Mesenchymal stem cell (in vitro differentiated cells and primary cell): ENCODE results near the gene MKNK1.

Source experiments
- DNase-seq: peaks from one replicate; pipeline ENCODE4 v3.0.0-alpha.2; 2013
- H2AFZ ChIP-seq: one replicate; pipeline ENCODE4 v1.6.1; 2013; ENCODE audit warnings: low read depth, mild to moderate bottlenecking, control low read depth, inconsistent platforms, low read length, moderate library complexity
- H2AK5ac ChIP-seq: 2 replicates; pipeline ENCODE4 v1.6.1; 2013; ENCODE audit warnings: low read length, moderate library complexity, mild to moderate bottlenecking, inconsistent platforms; ENCODE audit not compliant: severe bottlenecking
- H2BK120ac ChIP-seq: one replicate; pipeline ENCODE4 v1.6.1; 2013; ENCODE audit warnings: low read depth, mild to moderate bottlenecking, inconsistent platforms, low read length, moderate library complexity
- H2BK12ac ChIP-seq, 2 experiments: one replicate each; pipeline ENCODE4 v1.6.1; 2013; ENCODE audit warnings: inconsistent platforms in 2 of 2, low read length in 2 of 2, mild to moderate bottlenecking in 2 of 2, moderate library complexity in 2 of 2, control low read depth in 1 of 2
- H2BK15ac ChIP-seq: one replicate; pipeline ENCODE4 v1.6.1; 2013; ENCODE audit warnings: mild to moderate bottlenecking, low read depth, inconsistent platforms; ENCODE audit not compliant: poor library complexity, severe bottlenecking
- H2BK5ac ChIP-seq: 2 replicates; pipeline ENCODE4 v1.6.1; 2013; ENCODE audit warnings: low read depth, mild to moderate bottlenecking, low read length, control low read depth, inconsistent platforms; ENCODE audit not compliant: poor library complexity, severe bottlenecking
- H3K14ac ChIP-seq, 2 experiments: one replicate each; pipeline ENCODE4 v1.6.1; 2013; ENCODE audit warnings: inconsistent platforms in 2 of 2, low read length in 2 of 2, control low read depth in 1 of 2, mild to moderate bottlenecking in 1 of 2, moderate library complexity in 1 of 2
- H3K18ac ChIP-seq, 2 experiments: one replicate each; pipeline ENCODE4 v1.6.1; 2013; ENCODE audit warnings: inconsistent platforms in 2 of 2, low read length in 2 of 2, control low read depth in 1 of 2, low read depth in 1 of 2, mild to moderate bottlenecking in 1 of 2
- H3K23ac ChIP-seq, 2 experiments: one replicate each; pipeline ENCODE4 v1.6.1; 2013; ENCODE audit warnings: inconsistent platforms in 2 of 2, low read length in 2 of 2, mild to moderate bottlenecking in 2 of 2, moderate library complexity in 2 of 2, control low read depth in 1 of 2
- H3K27ac ChIP-seq: 2 replicates; pipeline ENCODE4 v1.5.1; 2013; ENCODE audit warnings: mild to moderate bottlenecking, moderate library complexity, low read length, control low read depth, inconsistent platforms; ENCODE audit not compliant: poor library complexity, severe bottlenecking
- H3K27me3 ChIP-seq, 2 experiments: 2 replicates each; pipeline versions ENCODE4 v1.6.1 to v1.7.0; 2013; ENCODE audit warnings: low read length in 2 of 2, mild to moderate bottlenecking in 2 of 2, moderate library complexity in 2 of 2, control low read depth in 1 of 2, inconsistent platforms in 1 of 2; ENCODE audit not compliant: control insufficient read depth in 1 of 2, insufficient read depth in 1 of 2
- H3K36me3 ChIP-seq, 2 experiments: 2 replicates each; pipeline versions ENCODE4 v1.6.1 to v1.7.0; 2013; ENCODE audit warnings: low read length in 2 of 2, control low read depth in 1 of 2, inconsistent platforms in 1 of 2, low read depth in 1 of 2, mild to moderate bottlenecking in 1 of 2; ENCODE audit not compliant: insufficient read depth in 2 of 2, control insufficient read depth in 1 of 2
- H3K4ac ChIP-seq, 2 experiments: one replicate each; pipeline ENCODE4 v1.6.1; 2013; ENCODE audit warnings: inconsistent platforms in 2 of 2, low read length in 2 of 2, mild to moderate bottlenecking in 2 of 2, moderate library complexity in 2 of 2, control low read depth in 1 of 2, low read depth in 1 of 2
- H3K4me1 ChIP-seq: 2 replicates; pipeline ENCODE4 v1.6.1; 2013; ENCODE audit warnings: low read depth, low read length, control low read depth; ENCODE audit not compliant: control insufficient read depth, insufficient read depth
- H3K4me2 ChIP-seq: 2 replicates; pipeline ENCODE4 v1.6.1; 2013; ENCODE audit warnings: low read length, mild to moderate bottlenecking, inconsistent platforms; ENCODE audit not compliant: poor library complexity, severe bottlenecking
- H3K4me3 ChIP-seq, 2 experiments: 2 replicates each; pipeline versions ENCODE4 v1.5.1 to v1.7.0; 2013; ENCODE audit warnings: low read length in 2 of 2, mild to moderate bottlenecking in 2 of 2, control low read depth in 1 of 2, low read depth in 1 of 2; ENCODE audit not compliant: insufficient read depth in 1 of 2
- H3K79me1 ChIP-seq: replicated peaks from 2 replicates; pipeline ENCODE4 v1.6.1; 2013; ENCODE audit warnings: mild to moderate bottlenecking, control low read depth, low read length, inconsistent platforms; ENCODE audit not compliant: poor library complexity, severe bottlenecking
- H3K9ac ChIP-seq: 2 replicates; pipeline ENCODE4 v1.7.0; 2013; ENCODE audit warnings: mild to moderate bottlenecking, low read length, moderate library complexity
- H3K9me3 ChIP-seq: 2 replicates; pipeline ENCODE4 v1.7.0; 2013; ENCODE audit warnings: mild to moderate bottlenecking, low read length; ENCODE audit not compliant: control insufficient read depth
- H4K8ac ChIP-seq: one replicate; pipeline ENCODE4 v1.6.1; 2013; ENCODE audit warnings: inconsistent platforms, mild to moderate bottlenecking, low read length, moderate library complexity
- H4K91ac ChIP-seq: one replicate; pipeline ENCODE4 v1.6.1; 2013; ENCODE audit warnings: mild to moderate bottlenecking, low read length, inconsistent platforms
- WGBS: methylation state at CpG from one replicate; pipeline ENCODE4 v1.1.7; 2013; ENCODE audit warnings: mixed read lengths; 5-methylcytosine and 5-hydroxymethylcytosine counted together

MKNK1 gene

DNA sequence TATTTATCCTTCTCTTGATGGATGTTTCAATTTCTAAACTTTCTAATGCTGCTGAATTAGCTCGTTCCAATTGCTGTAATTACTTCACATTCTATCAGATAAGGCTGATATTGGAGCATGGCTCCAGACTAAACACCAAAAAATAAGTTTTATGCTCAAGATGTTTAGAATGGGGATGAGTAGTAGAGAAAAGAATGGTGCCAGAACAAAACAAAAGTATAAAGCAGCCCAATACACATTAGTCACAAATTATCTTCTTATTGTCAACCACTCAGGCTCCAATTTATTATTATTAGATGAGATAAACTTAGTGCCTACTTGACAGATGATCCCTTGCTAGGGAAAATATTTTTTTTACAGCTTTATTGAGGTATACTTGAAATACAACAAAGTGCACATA, 42.3 kb upstream of the MKNK1 start:
- Histone ChIP-seq H3K4me1 (no peaks in the 10 kb centered on the region), H3K14ac (no peak overlapping the region), H3K27ac (no peak overlapping the region), H3K4me3 (no peak overlapping the region), H2BK12ac (no peak overlapping the region), H2BK15ac (no peak overlapping the region), H2AFZ (no peak overlapping the region), H3K9me3 (peaks cover 22% of the 10 kb centered on the region), H4K91ac (no peak overlapping the region), H3K18ac (no peak overlapping the region), H2BK5ac (no peak overlapping the region), H3K9ac (no peak overlapping the region), H3K36me3 (peaks cover 15 to 47% of the 10 kb centered on the region in 2 experiments), H3K4me2 (no peak overlapping the region), H3K27me3 (no peaks in the 10 kb centered on the region), H4K8ac (no peak overlapping the region), H2BK120ac (no peak overlapping the region), H3K79me1 (no peaks in the 10 kb centered on the region), H2AK5ac (no peak overlapping the region), H3K23ac (no peak overlapping the region), H3K4ac (no peak overlapping the region)
- WGBS = 20% methylated on average over 1 of the region's 1 CpG
- DNase-seq = no peak

DNA sequence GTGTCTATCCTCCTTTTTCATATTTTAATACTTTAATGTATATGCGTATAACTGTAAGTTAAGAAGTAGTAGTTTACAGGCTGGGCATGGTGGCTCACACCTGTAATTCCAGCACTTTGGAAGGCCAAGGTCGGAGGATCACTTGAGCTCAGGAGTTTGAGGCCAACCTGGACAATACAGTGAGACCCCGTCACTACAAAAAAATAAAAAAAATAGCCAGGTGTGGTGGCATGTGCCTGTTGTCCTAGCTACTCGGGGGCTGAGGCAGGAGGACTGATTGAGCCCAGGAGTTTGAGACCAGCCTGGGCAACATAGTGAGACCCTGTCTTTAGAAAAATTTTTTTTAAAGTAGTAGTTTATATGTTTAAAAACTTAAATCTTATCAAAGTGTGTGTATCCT, 41.7 kb upstream of the MKNK1 start:
- Histone ChIP-seq H3K14ac (no peak overlapping the region), H3K36me3 (peaks cover 15 to 49% of the 10 kb centered on the region in 2 experiments), H2AK5ac (no peak overlapping the region), H2BK120ac (no peak overlapping the region), H3K9ac (no peak overlapping the region), H3K79me1 (no peaks in the 10 kb centered on the region), H2BK15ac (no peak overlapping the region), H3K4me2 (no peak overlapping the region), H3K4me3 (no peak overlapping the region), H2BK5ac (no peak overlapping the region), H3K4me1 (no peaks in the 10 kb centered on the region), H3K9me3 (peaks cover 22% of the 10 kb centered on the region), H3K27ac (no peak overlapping the region), H2BK12ac (no peak overlapping the region), H3K18ac (no peak overlapping the region), H2AFZ (no peak overlapping the region), H3K4ac (no peak overlapping the region), H3K23ac (no peak overlapping the region), H3K27me3 (no peaks in the 10 kb centered on the region), H4K8ac (no peak overlapping the region), H4K91ac (no peak overlapping the region)
- no peak for DNase-seq
- WGBS = 100% methylated on average over 4 of the region's 4 CpGs

DNA sequence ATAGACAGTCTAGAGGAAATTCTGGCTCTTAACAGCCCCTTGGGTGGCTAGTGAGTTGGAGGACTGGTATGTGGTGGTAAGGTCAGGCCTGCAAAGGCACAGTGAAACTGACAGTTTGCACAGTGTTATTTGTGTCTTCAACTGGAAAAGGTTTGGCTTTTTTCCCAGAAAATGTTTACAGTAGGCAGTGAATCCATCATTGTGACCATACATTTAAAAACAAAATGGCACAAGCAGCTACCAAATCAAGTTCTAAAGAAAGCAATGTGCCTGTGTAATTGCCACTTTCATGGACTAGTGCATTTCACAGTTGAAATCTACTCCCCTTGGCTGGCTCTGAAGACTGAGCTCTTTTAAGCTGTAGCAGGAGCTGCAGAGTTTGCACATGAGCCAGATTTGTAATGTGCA, 39.3 kb upstream of the MKNK1 start:
- Histone ChIP-seq H3K4ac (no peak overlapping the region), H3K27me3 (no peaks in the 10 kb centered on the region), H3K36me3 (peaks cover 5 to 25% of the 10 kb centered on the region in 2 experiments), H2AFZ (no peak overlapping the region), H2BK5ac (no peak overlapping the region), H2BK12ac (no peak overlapping the region), H2BK120ac (no peak overlapping the region), H3K4me2 (no peak overlapping the region), H2BK15ac (no peak overlapping the region), H4K91ac (no peak overlapping the region), H3K9me3 (peaks cover 9% of the 10 kb centered on the region), H3K4me1 (no peaks in the 10 kb centered on the region), H2AK5ac (no peak overlapping the region), H3K23ac (no peak overlapping the region), H3K18ac (no peak overlapping the region), H3K79me1 (peaks cover 2% of the 10 kb centered on the region), H3K4me3 (no peak overlapping the region), H3K14ac (no peak overlapping the region), H4K8ac (no peak overlapping the region), H3K27ac (peak overlapping the region; percentile 81), H3K9ac (peak overlapping the region; percentile 28)
- peak; percentile 94 for DNase-seq

DNA sequence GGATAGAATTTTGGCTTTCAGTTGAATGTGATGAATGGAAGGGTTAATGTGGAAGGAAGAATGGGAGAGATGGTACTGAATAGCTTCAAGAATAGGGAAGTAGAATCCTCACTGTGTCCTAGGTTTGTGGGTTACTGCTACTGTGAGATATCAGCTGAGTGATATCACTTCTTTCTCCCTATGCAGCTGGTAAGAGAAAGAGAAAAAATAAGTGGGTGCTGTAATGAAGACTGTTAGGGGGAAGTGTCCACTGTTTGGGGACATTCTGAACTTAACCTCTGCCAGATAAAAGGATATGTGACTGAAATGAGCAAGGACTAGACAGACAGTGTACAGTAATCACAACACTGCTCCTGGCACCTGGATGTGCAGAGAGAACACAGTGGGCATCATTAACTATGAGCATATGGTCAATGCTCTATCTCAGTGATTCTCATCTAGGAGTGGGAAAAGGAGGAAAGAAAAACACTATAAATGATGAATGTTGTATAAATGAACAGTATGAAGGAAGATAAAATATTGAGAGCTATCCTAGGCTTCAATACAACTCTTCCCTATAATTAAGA, 38.1 kb upstream of the MKNK1 start:
- Histone ChIP-seq H4K8ac (no peak overlapping the region), H2BK12ac (peak overlapping the region in 1 of 2 experiments; percentile 65)

More for the DNA sequence above, 38.1 kb upstream of the MKNK1 start:
- no peak overlapping the region for H2AK5ac ChIP-seq
- H3K27me3 ChIP-seq = no peaks in the 10 kb centered on the region
- no peak overlapping the region for H3K27ac ChIP-seq
- H3K18ac ChIP-seq = no peak overlapping the region
- H3K36me3 ChIP-seq = peaks cover 0 to 18% of the 10 kb centered on the region in 2 experiments
- no peaks in the 10 kb centered on the region for H3K4me1 ChIP-seq
- no peak overlapping the region for H3K4me2 ChIP-seq
- H3K14ac ChIP-seq = no peak overlapping the region
- H2BK120ac ChIP-seq = no peak overlapping the region
- no peak overlapping the region for H3K9ac ChIP-seq
- H2BK5ac ChIP-seq = no peak overlapping the region
- no peak overlapping the region for H2AFZ ChIP-seq
- H2BK15ac ChIP-seq = no peak overlapping the region
- H4K91ac ChIP-seq = no peak overlapping the region
- no peak overlapping the region for H3K4ac ChIP-seq
- no peak overlapping the region for H3K23ac ChIP-seq
- DNase-seq = no peak
- H3K79me1 ChIP-seq = peaks cover 3% of the 10 kb centered on the region
- no peak overlapping the region for H3K4me3 ChIP-seq
- peaks cover 3% of the 10 kb centered on the region for H3K9me3 ChIP-seq
